GM12875 (cell line): ENCODE data around the gene SOHLH2.

ENCODE experiments used
- H3K4me3 ChIP-seq: one replicate; pipeline ENCODE4 v1.5.1; 2011; ENCODE audit warnings: low read depth, low read length, control low read depth
- CTCF ChIP-seq: IDR thresholded peaks from 2 replicates; pipeline ENCODE4 v1.5.1; 2011; ENCODE audit warnings: low read depth, mild to moderate bottlenecking, control low read depth, inconsistent platforms, low read length, moderate library complexity, borderline replicate concordance; ENCODE audit not compliant: insufficient read depth

The SOHLH2 gene

GRCh38 chr13:36134632-36135031 is 79.7 kb downstream of the SOHLH2 start:
- no peak for TF ChIP-seq CTCF
- no peak overlapping the region for H3K4me3 ChIP-seq

GRCh38 chr13:36133950-36134626 is 80.3 kb downstream of the SOHLH2 start:
- no peak for TF ChIP-seq CTCF
- H3K4me3 ChIP-seq, result no peak overlapping the region

GRCh38 chr13:36132376-36132775 is 82.0 kb downstream of the SOHLH2 start:
- no peak overlapping the region for H3K4me3 ChIP-seq
- TF ChIP-seq CTCF, result no peak

GRCh38 chr13:36131931-36132297 is 82.4 kb downstream of the SOHLH2 start:
- no peak overlapping the region for H3K4me3 ChIP-seq

GRCh38 chr13:36131222-36131930 is 83.0 kb downstream of the SOHLH2 start, which contains the start of gene DCLK1:
Gene DCLK1, minus strand, starts transcription at chr13:36131382.
- no peak within 1 kb of the TSS for H3K4me3 ChIP-seq
- TF ChIP-seq CTCF, result no peak

More at GRCh38 chr13:36131931-36132297, 82.4 kb downstream of the SOHLH2 start:
- no peak for TF ChIP-seq CTCF

- TF ChIP-seq CTCF, result no peak
- no peak overlapping the region for H3K4me3 ChIP-seq
These were observed 83.7 kb downstream of the SOHLH2 start for GRCh38 chr13:36130552-36131221.
